Cardiac septum (tissue), 1 donor: ENCODE results near the gene VMP1. TPM values are rescaled to one million over a fixed set of nuclear protein-coding genes. Genes with fewer than 3 reads are reported as not detected.
"Not testable (repeated sequence)": the region's sequence is repeated elsewhere in the genome, so short reads cannot be mapped to it uniquely, and the experiment has no call there.

Source experiments
- DNase-seq: peaks from one replicate; pipeline ENCODE4 v3.0.0-alpha.2; 2020; ENCODE audit warnings: low spot score
- intact Hi-C: fragments of 100-400 bp; cut with DNase I; formaldehyde crosslinking; loops from one replicate; pipeline ENCODE4 v1.14.0; 2022
- total RNA-seq: library from RNA; stranded (reverse); fragmentation: NEBNext Ultra II Directional; extraction: Animal tissue kit (Norgen Biotek cat#: 25700); gene quantifications from one replicate; pipeline ENCODE4 v1.2.1, GENCODE V29; 2021
- donor health status: DM: no; HTN: no; CAD: no.

Gene VMP1
- total RNA-seq, 1 donor from 2014 or later: 82.8 TPM

GRCh38 chr17:59829217-59830006 is 122.0 kb downstream of the VMP1 start:
- no peak for DNase-seq
- intact Hi-C loops: no loop called here

- no peak for DNase-seq
- intact Hi-C loops: no loop called here
Measured at GRCh38 chr17:59830007-59830630, 122.7 kb downstream of the VMP1 start.

DNA sequence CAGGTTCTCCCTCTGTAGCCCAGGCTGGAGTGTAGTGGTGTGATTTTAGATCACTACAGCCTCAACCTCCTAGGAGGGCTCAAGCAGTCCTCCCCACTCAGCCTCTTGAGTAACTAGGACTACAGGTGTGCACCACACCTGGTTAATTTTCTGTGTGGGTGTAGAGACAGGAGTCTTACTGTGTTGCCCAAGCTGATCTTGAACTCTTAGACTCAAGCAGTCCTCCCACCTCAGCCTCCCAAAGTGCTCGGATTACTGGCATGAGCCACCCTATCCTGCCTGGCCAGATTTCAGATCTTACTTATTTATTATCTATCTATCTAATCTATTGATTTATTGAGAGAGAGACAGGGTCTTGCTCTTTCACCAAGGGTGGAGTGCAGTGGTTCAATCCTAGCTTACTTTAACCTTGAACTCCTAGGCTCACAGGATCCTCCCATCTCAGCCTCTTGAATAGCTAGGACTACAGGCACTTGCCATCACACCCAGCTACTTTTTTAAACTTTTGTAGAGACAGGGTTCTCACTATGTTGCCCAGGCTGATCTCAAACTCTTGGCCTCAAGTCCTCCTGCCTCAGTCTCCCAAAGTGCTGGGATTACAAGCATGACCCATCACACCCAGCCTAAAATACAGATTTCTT is 123.5 kb downstream of the VMP1 start:
- no peak for DNase-seq
- intact Hi-C loops: no loop called here

GRCh38 chr17:59832883-59833379 is 125.5 kb downstream of the VMP1 start:
- no peak for DNase-seq
- intact Hi-C loops: no loop called here

GRCh38 chr17:59837308-59838051 is 130.0 kb downstream of the VMP1 start:
- no peak for DNase-seq
- intact Hi-C loops: loop anchor here (2.0 kb wide), 2 partner anchors 51 to 85 kb away; no protein-coding TSS in a partner anchor

GRCh38 chr17:59838052-59838916 is 130.8 kb downstream of the VMP1 start:
- intact Hi-C loops: loop anchor here (2.0 kb wide), 1 partner anchor 85 kb away; no protein-coding TSS in a partner anchor
- no peak for DNase-seq

GRCh38 chr17:59839651-59840328 is 132.3 kb downstream of the VMP1 start:
- intact Hi-C loops: loop anchor here (2.0 kb wide), 1 partner anchor 87 kb away; no protein-coding TSS in a partner anchor
- DNase-seq: no peak

DNA sequence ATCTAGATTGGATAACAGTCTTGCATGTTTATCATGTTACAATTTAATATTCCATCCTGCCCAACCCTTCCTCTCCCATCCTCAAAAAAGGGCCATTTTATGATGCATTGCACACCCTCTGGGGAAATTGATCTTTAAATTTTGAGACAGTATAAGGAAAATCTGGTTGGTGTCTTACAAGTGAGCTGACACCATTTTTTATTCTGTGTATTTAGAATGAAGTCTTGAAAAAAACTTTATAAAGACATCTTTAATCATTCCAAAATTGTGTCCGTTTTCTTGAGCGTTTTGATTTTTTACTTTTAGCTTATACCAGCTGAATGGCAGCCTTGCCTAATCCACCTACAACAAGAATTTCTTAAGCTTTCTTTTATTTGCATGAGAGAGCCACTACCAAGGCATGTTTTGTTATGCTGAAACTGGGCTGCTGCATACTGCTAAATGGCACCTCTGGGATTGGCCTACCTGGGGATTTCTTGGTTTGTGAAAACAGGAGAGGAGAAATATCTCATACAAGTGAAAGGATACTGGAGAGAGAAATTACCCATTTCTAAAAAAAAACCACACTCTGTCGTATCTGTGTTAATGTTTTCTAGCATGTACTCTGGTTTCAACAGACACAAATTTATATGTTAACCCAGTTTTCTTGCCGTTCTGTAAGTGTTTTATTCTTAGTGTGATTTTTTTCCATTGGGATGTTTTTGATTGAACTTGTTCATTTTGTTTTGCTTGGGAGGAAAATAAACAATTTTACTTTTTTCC is 133.1 kb downstream of the VMP1 start:
- DNase-seq: no peak
- intact Hi-C loops: no loop called here

DNA sequence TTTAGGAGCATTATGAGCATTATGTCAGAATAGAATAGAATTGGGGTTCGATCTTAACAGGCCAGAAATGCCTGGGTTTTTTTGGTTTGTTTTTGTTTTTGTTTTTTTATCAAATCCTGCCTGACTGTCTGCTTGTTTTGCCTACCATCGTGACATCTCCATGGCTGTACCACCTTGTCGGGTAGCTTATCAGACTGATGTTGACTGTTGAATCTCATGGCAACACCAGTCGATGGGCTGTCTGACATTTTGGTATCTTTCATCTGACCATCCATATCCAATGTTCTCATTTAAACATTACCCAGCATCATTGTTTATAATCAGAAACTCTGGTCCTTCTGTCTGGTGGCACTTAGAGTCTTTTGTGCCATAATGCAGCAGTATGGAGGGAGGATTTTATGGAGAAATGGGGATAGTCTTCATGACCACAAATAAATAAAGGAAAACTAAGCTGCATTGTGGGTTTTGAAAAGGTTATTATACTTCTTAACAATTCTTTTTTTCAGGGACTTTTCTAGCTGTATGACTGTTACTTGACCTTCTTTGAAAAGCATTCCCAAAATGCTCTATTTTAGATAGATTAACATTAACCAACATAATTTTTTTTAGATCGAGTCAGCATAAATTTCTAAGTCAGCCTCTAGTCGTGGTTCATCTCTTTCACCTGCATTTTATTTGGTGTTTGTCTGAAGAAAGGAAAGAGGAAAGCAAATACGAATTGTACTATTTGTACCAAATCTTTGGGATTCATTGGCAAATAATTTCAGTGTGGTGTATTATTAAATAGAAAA is 133.8 kb downstream of the VMP1 start:
- DNase-seq, intact Hi-C loops: not testable (repeated sequence)

GRCh38 chr17:59841882-59842263 is 134.4 kb downstream of the VMP1 start:
- DNase-seq, intact Hi-C loops: not testable (repeated sequence)

- intact Hi-C loops: no loop called here
- DNase-seq: no peak
Measured at GRCh38 chr17:59842901-59843652, 135.6 kb downstream of the VMP1 start.

DNA sequence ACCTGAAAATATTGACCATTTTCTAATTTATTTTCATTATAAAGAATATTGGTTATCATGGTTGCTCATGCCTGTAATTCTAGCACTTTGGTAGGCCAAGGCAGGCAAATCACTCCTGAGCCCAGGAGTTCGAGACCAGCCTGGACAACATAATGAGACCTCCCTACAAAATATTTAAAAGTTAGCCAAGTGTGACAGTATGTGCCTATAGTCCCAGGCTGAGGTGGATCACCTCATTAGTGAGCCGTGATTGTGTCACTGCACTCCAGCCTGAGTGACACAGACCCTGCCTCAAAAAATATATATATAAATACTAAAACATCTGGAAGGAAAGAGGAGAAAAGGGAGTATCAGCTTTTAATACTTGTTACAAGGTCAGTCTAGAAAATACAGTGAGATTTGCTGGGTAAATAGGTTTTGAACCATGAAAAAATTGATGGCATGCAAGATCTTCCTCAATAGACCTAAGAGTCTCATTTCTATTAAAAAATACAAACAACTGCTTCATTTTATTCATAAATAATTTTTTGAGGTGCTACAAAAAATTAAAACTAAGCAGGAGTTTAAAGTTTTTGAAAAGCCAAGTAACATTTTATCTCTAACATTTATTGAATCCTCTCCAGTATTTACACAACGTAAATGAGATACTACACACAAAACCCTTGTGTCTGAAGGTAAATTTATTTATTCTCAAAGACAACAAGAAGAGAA is 137.6 kb downstream of the VMP1 start:
- intact Hi-C loops: no loop called here
- no peak for DNase-seq

DNA sequence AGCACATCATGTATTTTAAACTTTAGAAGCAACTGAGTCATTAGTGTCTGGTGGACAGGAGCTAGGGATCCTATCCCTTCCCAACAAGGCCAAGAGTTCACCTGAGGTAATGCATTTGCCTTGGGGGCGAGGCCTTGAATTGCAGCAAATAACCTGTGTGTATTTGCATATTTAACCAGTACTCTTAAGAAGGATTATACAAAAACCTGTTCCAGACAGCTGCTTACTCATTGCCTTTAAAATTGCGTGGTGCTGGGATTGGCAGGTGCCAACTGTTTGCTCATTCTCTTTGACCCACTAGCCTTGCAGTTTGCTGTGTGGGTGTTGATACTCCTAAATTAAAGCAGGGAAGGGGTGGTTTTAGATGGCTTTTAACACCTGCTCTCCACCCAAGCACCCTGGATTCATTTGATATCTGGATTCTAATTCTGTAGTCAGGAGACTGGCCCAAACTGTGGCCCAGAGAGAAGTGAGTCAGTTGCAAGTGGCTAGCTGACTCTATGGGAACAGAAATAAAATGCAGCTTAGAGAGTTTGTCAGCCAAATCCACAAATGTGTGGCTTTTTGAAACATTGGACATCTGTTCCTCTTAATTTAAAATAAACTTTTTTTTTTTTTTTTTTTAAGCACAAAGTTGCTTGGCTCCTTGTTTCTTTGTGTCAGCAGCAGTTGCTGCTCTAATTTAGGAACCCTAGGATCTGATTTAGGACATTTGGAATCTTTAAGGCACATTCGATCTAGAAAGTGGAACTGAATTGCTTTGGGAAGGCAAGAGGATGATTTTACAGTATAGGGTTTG is 138.3 kb downstream of the VMP1 start:
- intact Hi-C loops: no loop called here
- no peak for DNase-seq

DNA sequence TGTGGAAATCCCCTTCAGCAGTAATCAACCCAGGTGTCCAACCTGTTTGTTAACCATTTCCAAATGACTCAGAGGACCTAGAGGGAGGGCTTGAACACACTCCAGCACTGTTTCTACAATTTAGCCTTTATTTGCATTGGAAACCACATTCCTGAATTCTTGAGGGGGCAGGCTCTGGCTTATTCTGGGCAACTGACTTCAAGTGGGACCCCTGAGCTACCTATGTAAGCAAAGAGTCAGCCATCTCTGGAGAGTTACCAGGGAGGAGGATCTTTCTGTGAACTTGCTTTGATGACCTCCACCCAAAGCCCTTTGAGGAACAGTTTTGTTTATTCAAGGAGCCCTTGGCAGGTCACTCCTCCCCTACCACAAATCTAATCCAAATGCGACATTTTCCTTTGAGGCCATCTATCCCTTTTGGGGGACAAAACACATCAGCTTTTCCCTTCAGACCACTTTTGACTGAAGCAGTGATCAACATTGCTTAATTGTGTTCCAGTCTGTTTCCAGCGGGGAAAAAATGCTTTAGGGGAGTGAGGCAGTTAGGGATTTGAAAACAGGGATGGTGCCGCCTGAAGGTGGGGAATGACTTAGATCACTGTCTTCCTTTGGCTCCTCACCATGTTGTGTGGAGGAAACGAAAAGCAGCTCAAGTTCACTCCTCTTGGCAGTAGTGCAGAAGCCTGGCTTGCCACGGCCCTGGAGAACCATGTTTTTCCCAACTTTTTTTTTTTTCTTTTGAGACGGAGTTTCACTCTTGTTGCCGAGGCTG is 139.1 kb downstream of the VMP1 start:
- no peak for DNase-seq
- intact Hi-C loops: no loop called here
